ENCODE data around the gene ARSK.

DNA sequence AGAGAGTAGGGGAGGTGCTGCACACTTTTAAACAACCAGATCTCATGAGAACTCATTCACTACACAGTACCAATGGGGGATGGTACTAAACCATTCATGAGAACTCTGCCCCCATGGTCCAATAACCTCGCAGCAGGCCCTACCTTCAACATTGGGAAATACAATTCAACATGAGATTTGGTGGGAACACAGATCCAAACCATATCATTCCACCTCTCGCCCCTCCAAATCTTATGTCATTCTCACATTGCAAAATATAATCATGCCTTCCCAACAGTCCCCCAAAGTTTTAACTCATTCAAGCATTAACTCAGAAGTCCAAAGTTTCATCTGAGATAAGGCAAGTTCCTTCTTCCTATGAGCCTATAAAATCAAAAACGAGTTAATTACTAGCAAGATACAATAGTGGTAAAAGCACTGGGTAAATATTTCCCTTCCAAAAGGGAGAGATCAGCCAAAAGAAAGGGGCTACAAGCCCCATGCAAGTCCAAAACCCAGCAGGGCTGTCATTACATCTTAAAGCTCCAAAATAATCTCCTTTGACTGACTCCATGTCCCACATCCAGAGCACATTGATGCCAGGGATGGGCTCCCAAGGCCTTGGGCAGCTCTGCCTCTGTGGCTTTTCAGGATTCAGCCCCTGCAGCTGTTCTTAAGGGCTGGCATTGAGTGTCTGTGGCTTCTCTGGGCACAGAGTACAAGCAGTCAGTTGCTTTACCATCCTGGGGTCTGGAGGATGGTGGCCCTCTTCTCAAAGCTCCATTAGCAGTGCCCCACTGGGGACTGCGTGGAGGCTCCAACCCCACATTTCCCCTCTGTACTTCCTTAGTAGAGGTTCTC lies 73.3 kb downstream of the ARSK start:
- TF ChIP-seq, protein P1, sequence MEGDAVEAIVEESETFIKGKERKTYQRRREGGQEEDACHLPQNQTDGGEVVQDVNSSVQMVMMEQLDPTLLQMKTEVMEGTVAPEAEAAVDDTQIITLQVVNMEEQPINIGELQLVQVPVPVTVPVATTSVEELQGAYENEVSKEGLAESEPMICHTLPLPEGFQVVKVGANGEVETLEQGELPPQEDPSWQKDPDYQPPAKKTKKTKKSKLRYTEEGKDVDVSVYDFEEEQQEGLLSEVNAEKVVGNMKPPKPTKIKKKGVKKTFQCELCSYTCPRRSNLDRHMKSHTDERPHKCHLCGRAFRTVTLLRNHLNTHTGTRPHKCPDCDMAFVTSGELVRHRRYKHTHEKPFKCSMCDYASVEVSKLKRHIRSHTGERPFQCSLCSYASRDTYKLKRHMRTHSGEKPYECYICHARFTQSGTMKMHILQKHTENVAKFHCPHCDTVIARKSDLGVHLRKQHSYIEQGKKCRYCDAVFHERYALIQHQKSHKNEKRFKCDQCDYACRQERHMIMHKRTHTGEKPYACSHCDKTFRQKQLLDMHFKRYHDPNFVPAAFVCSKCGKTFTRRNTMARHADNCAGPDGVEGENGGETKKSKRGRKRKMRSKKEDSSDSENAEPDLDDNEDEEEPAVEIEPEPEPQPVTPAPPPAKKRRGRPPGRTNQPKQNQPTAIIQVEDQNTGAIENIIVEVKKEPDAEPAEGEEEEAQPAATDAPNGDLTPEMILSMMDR (IDR thresholded peaks at IDR 0.05), result no peak
- TF ChIP-seq POLR2AphosphoS5 (IDR thresholded peaks at IDR 0.05), result no peak
- TF ChIP-seq POLR2A (IDR thresholded peaks at IDR 0.05), result no peak

Data from upper lobe of left lung (tissue), 4 donors.